GM18526 (cell line): Measurements from ENCODE around the gene KIF5C.

Experiments used
- POLR2A ChIP-seq: IDR thresholded peaks from 3 replicates; pipeline ENCODE4 v1.6.1; 2011; ENCODE audit not compliant: insufficient read length; ENCODE audit errors: extremely low read depth

Gene KIF5C

DNA sequence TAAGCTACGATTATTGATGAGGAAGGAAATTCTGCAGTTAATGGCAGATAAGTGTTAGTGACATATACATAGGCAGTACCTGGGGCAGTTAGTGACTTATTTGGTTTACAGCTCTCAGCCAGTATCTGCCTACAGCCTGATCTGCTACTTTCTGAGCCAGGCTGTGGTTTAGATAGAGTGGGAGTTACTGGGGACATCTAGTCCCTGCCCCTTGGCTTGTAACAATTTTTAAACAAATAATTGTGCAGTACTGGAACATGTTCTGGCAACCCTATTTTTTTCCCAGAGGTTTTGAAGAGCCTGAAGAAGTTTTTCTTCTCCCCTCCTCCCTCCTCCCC, 2.3 kb downstream of the KIF5C start:
- no peak for TF ChIP-seq POLR2A

DNA sequence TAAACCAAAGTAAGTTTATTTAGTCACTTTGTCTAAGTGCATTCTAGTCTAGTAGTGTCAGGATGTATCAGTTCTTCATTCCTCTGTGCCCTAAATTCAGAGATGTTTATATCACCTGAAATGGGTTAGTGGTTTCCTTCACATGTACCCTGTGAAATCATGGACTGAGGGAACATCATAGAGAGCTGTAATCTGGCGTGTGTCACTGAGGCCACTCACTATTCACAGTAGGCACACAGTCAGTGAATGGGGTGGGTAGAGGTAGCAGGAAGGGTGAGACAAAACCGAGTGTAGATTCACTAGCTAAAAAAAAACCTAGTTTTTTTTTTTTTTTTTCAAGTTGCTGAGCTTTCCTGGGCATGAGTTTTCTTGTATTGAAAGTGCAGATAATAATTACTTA, 5.6 kb downstream of the KIF5C start:
- no peak for TF ChIP-seq POLR2A

DNA sequence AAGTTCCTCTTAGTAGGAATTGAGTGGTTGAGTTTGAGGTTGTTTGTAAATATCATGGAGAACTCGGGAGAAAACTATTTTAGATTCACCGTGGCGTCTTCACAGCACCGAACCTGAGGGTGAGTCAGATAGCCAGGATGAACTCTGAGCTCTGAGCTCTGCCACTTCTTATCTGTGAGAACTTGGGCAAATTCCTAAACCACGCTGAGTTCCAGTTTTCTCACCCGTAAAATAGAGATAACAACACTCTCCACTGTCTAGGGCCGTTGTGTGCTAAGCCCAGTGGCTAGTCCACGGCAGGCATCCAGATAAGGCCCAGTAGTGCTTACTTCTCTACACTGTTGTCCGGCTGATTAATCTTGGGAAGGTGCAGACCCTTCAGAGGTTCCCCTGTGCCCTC, 7.0 kb downstream of the KIF5C start:
- TF ChIP-seq POLR2A: no peak

DNA sequence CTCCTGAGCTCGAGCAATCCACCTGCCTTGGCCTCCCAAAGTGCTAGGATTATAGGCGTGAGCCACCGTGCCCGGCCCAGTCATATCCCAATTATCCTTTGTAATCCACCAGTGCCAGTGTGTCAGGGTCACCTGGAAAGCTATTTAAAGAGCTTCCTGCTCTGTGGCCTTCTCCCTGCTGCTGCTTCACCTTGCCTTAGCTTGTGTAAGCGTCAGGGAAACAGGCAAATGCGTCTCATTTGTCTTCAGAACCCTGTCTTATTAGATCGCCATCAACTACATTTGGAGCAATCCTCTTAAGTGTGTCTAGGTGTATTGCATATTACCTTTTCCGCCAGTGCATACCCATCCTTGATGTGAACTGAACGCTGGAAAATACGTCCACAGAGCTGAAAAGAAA, 10.2 kb downstream of the KIF5C start:
- TF ChIP-seq POLR2A: no peak

DNA sequence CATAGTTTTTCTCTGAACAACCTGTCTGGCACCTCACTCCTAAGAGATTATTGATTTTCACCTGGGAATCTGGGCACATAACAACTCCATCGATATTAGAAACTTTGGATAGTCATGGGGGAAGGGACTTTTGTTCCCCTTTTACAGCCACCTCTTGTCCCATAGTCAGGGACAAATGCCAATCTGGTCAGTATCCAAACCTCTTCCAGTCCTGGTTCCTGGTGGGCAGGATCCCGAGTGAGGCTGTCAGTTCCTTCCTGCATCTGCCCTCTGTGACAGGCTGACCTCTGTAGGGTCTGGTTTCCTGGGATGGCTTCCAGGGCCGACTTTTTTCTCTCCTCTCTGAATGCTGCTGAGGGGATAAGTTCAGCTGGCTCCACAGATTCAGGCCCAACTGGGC, 11.0 kb downstream of the KIF5C start:
- no peak for TF ChIP-seq POLR2A

DNA sequence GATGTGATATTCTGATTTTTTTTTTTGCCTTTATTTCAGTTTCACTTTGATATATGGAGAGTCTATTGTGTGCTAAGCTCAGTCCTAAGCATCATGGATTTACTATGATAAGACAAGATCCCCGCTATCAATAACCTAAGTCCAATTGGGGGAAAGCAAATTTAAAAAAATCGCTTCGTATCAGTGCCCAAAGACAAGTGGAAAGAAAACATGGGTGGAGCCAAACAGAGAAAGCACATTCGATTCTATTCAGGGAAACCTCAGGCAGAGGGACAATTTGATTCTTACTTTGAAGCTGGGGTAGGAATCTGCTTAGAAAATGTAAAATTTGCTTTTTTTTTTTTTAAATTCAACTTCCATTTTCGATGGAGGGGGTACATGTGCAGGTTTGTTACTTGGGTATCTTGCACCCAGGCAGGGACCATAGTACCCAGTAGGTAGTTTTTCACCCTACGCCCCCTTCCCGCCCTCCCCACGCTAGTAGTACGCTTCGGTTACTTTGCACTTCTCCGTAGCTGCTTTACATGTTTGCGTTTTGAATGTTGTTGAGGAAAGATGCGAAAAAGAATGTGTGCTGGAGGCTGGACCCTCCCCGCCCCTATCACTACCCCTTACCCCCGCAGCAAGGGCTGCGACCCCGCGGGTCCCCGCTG, 12.4 kb downstream of the KIF5C start:
- no peak for TF ChIP-seq POLR2A

DNA sequence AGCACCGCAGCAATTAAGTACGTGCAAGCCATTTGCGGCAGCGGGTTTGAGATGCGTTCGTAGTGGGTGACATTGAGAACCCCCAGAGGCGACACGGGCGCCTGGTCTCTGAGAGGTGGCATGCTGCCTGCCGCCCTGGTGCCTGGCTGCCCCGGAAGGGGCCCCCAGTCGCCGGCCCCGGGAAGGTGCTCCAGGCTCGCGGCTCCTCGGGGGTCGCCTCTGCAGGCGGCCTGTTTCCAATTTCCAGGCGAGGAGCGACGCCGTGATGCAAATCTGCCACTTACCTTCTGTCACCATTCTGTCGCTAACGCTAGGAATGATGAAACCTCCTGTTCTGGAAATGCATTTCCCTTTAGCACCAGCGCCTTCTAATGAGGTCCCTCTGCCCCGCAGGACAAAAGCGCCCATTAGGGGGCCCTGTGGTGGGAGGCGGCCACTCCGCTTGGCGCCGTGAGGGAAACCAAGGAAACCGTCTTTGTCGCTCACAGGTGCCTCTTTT, 13.0 kb downstream of the KIF5C start:
- TF ChIP-seq POLR2A: no peak

DNA sequence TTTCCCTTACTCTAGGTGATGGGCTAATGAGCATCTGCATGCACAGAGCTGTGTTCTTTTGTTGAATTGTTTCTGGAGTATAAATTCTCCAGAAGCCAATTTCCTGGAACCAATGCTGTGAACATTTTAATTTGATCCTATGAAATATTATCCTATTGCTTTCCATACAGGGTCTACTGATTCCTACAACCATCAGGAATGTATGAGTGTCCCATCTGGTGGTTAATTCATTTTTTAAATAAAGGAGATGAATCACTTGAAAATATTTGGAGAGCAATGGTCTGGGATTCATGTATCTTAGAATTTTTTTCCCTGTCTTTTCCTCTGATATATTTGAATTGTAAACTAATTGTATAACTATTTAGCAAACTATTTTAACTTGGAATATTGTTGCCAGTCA, 14.0 kb downstream of the KIF5C start:
- TF ChIP-seq POLR2A: no peak

DNA sequence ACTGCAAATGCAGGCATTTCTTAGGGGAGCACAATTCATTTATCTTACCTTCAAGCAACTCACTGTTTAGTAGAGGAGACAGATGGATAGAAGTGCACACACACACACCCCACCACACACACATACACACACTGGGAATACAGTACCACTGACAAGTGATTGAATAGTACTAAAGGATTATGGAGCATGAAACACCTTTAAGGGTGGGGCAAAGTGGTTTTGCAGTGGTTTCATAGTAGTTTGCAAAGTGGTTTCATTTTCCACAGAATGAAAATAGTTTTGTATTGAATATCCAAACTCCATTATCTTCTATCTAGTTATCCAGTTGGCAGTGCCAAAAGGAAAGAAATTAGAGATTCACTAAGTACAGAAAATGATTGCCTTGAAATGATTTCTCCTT, 18.9 kb downstream of the KIF5C start:
- TF ChIP-seq POLR2A: no peak

DNA sequence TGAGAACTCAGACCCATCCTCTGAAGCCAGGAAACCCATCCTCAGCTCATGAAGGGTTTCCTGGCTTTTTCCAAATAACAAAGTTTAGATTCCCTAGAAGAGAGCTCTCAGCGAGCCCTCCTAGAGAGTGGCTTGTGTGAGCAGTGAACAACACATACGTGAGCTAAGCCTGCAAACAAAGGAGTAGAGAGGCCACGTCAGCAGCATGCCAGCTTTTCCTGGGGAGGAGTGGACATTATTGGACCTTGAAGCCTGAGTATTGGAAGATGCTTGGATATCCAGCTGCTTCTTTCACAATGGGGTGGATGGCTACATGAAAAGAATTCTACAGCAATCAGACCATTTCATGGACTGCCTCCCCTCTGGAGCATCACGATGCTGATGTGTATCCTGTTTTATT, 21.1 kb downstream of the KIF5C start:
- no peak for TF ChIP-seq POLR2A

DNA sequence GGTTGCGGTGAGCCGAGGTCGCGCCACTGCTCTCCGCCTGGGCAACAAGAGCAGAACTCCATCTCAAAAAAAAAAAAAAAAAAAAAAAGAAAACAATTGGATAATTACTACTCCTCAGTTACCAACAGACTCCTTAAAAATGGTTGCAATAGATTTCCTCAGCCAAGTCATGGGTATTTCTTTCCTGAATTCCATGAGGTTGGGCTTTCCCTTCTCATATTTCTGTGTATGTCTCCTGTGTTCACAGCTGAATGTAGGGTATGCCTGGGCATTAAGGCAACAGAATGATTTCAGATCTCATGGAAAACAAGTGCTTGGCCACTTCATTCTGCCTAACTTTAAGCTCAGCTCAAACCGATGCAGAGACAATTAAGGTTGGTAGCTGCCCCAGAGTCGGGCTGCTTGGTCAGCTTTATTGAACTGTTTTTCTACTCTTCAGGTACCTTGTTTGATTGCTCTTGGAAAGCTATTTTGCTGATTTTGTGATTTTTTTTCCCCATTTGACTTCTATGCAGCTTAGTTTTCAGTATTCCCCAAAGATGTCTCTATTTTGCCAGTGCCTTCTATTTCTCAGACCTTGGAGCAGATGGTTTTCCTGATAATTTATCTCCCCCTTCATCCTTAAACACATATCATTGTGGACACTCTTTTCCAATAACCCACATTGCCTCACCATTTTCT, 24.8 kb downstream of the KIF5C start:
- no peak for TF ChIP-seq POLR2A

DNA sequence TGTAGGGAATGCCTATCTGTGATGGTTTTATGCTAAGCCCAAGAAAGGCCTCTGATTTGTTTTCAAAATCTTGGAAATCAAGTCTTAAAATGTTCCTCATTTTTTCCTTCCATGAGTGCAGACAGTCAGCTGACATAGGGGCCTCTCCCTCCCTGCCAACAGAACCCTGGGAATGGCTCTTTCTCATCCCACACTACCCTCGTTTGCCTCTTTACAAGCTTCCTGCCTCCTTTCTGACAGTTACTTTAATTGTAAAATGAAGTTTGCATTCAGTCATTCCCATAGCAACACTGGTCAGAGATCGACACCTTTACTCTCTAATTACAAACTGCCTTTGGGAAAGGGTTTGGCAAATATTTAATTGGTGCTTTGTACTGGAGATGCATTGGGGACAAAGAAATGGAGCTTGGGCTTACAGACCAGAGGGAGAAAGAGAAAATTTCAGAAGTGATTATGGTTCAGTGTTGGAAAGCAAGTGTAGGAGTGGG, 25.4 kb downstream of the KIF5C start:
- no peak for TF ChIP-seq POLR2A

DNA sequence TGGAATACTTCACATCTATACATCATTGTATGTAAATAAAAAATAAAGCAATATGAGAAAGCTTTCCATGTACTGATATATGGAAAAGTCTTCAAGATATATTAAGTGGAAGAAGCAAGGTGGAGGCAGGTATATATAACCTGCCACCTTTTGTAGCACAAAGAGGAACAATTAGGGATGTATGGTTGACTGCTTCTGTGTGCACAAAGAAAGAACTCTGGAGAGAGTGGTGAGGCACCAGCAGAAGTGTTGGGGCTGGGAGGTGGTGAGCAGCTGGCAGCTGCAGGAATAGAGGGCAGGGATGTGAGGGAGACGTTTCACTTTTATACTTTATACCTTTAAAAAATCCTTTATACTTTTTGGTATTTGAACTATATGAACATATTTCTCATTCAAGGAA, 26.1 kb downstream of the KIF5C start:
- no peak for TF ChIP-seq POLR2A

DNA sequence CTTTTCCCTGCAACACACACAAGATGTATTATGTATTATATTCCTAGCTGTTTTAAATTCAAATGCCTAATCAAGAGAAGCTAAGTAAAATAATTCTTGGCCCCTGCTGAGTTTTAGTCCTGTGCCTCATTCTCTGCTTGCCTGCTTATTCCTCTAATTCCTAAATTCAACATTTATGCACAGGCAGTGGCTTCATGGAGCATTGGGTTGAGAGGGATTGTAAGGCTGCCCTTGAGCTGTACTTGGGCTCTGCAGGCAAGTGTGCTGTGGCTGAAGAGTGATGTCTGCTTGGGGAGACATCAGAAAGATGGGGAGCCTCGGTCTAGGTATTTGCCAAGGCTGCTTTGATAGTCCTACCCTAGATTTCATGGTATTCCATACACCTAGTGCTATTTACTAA, 27.8 kb downstream of the KIF5C start:
- no peak for TF ChIP-seq POLR2A

DNA sequence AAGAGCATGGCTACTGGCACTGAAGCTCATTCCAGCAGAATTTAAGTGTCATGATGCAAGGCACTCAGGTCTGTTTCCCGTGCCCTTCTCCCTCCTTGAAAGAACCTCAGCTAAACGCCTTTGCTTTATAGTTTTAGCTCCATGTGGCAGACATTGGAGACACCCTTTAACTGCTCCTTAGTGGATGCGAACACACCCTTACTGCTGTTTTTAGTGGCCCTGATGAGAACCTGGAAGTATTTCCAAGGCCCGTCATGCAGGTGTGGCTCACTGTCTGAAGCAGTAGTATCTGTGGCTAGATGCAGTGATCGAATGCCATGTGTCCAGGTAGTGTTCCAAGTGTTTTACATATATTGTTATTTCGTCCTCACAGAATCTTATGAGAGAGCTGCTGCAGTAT, 28.3 kb downstream of the KIF5C start:
- TF ChIP-seq POLR2A: no peak

DNA sequence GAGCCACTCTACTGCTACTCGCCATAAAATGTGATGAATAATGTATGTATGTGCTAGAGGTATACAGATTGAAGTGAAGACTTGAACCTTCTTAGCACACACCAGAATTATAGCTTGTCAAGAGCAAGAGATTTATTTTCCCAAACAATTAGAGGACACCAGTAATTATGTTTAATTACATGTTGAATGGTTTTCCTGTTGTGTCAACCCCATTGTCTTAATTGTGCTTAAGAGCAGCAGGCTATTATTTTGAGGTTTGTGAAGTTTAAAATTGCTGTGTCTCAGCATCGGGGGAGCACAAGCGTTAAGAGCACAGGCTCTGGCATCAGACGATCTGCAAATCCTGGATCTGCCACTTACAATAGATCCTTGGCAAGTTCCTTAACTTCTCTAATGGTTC, 29.0 kb downstream of the KIF5C start:
- no peak for TF ChIP-seq POLR2A

DNA sequence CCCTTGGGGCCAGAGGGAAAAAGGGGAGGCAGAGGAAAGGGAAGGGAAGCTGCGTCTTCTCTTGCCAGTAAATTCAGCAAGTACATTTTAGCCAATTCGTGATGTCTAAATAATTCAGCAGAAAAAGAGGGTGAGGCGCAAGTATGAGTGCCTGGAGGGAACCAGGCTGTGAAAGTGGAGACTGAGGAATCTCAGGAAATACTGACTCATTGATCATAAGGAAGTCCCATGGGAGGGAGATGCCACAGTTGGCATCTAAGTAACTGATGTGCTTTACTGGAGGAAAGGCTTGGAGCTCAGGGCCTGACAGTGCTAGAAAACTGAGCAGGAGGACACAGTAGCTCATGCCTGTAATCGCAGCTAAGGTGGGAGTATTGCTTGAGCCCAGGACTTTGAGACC, 31.1 kb downstream of the KIF5C start:
- no peak for TF ChIP-seq POLR2A
